NB4 (cell line): Measurements from ENCODE around the gene PPIL1.

Experiments
- CTCF ChIP-seq: IDR thresholded peaks from one replicate; pipeline ENCODE4 v1.5.1; 2012; ENCODE audit warnings: low read depth, low read length
- MAX ChIP-seq: IDR thresholded peaks from 2 replicates; pipeline ENCODE4 v1.6.1; 2011; ENCODE audit warnings: low read depth, low read length
- MYC ChIP-seq: IDR thresholded peaks from 2 replicates; pipeline ENCODE4 v1.6.1; 2011; ENCODE audit warnings: low read depth, low read length
- POLR2A ChIP-seq: IDR thresholded peaks from 2 replicates; pipeline ENCODE4 v1.6.1; 2011; ENCODE audit warnings: mild to moderate bottlenecking; ENCODE audit not compliant: insufficient read length; ENCODE audit errors: extremely low read depth

GRCh38 chr6:36904114-36904513, 29.5 kb upstream of the PPIL1 start:
- TF ChIP-seq CTCF (no peak), POLR2A (no peak), MAX (no peak), MYC (no peak)
